HT-29 (cell line): Measurements from ENCODE around the gene TCF15. TPM values are rescaled to one million over a fixed set of nuclear protein-coding genes. Genes with fewer than 3 reads are reported as not detected.

Experiments
- DNase-seq: peaks from one replicate; pipeline ENCODE4 v3.0.0-alpha.2; 2015; ENCODE audit warnings: low spot score
- total RNA-seq: library from RNA; depleted of rRNA; stranded (reverse); fragments of >200 nt; shearing (Covaris generic); gene quantifications from 2 replicates; pipeline ENCODE4 v1.2.3, GENCODE V29; 2014; rRNA removed

The TCF15 gene, protein sequence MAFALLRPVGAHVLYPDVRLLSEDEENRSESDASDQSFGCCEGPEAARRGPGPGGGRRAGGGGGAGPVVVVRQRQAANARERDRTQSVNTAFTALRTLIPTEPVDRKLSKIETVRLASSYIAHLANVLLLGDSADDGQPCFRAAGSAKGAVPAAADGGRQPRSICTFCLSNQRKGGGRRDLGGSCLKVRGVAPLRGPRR
- total RNA-seq: not detected in 2 replicates

GRCh38 chr20:610130-611046 lies at the start of gene TCF15:
Gene TCF15 (minus strand): TSS chr20:610309. CDS start chr20:610237, 72 bp downstream.
- no peak for DNase-seq

DNA sequence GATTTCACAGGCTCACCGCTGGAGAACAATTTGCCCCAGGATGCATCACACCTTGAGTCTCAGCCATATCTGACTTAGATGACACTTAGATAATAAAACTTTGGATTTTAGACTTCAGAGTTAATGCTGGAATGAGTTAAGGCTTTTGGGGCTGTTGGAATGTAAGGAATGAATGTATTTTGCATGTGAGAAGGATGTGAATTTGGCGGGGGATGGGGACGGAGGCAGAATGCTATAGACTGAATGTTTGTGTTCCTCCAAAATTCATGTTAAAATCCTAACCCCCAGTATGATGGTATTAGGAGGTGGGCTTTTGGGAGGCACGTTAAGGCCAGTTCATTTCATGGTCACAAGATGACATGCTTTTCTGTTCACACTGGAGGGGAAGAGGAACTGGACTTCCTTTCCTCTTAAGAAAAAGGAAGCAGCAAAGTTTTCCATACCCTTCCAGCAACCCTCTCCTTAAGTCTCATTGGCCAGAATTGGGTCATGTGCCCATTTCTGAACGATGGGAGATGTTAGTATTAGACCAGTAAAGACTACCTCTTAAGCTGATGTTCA lies 48.7 kb upstream of the TCF15 start:
- no peak for DNase-seq

DNA sequence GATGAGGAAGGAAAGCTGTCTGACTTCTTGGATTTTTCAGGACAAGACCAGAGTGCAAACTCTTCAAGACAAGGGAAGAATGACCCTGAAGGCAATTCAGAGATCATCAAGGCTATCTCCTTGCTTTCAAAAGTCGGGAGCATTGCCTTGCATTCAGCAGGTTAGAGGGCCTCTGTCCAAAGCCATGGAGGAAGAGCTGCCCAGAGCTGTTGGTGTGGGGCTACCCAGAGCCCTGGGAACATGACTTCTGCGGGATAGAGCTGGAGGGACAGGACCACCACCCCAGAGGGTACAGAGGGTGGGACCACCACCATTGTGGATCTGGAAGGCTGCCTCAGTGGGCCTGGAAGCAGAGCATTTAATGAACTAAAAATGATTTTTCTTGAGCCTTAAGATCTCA lies 48.1 kb upstream of the TCF15 start:
- no peak for DNase-seq

DNA sequence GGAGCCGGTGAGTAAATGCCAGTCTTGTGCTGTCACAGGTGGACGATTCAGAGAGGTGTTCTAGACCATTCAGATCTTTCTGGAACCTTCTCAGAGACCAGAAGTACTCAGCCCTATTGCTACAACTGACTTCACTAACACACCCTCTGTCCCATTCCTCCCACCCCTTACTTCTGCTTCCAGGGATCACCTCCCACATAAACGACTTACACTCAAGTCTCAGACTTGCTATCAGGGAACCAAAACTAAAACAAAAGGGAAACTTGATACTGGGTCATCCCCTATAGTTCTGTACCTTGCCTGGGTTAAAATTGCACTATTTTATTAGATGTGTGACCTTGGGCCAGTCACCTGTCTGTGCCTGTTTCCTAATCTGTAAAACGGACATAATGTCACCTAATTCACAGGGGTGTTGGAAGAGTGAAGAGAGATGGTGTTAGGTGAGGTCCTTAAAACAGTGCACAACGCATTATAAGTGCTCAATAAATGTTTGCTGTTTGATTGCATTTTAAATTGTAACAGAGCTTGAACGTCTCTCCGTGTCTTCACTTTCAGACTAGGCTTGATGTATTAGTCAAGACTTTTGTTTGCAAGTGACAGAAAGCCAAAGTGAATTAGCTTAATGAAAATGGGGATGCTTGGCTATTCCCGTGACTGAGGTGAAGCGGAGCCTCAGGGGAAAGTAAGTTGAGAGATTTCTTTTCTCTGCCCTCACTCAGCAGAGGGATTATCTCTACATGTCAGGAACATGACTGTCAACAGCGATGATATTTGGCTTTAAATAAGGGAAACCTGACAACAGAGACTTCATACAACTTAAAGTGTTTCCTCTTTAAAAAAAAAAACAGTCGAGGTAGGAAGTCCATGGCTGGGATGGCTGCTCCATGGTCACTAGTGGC lies 45.9 kb upstream of the TCF15 start:
- no peak for DNase-seq

DNA sequence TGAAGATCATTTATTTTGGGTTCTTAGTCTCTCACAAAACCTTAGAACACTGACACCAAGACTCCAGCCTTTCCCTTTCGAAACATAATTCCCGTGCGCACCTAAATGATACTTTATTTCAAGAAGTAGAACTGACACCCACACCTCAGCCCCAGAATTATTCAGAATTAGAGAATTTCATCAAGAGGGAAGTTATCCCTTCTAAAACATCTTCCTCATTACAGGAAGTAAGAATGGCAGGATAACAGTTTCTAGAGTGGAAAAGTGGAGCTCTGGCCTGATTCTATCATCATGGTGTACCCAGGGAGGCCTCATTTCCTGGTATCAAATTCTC lies 44.3 kb upstream of the TCF15 start:
- no peak for DNase-seq

DNA sequence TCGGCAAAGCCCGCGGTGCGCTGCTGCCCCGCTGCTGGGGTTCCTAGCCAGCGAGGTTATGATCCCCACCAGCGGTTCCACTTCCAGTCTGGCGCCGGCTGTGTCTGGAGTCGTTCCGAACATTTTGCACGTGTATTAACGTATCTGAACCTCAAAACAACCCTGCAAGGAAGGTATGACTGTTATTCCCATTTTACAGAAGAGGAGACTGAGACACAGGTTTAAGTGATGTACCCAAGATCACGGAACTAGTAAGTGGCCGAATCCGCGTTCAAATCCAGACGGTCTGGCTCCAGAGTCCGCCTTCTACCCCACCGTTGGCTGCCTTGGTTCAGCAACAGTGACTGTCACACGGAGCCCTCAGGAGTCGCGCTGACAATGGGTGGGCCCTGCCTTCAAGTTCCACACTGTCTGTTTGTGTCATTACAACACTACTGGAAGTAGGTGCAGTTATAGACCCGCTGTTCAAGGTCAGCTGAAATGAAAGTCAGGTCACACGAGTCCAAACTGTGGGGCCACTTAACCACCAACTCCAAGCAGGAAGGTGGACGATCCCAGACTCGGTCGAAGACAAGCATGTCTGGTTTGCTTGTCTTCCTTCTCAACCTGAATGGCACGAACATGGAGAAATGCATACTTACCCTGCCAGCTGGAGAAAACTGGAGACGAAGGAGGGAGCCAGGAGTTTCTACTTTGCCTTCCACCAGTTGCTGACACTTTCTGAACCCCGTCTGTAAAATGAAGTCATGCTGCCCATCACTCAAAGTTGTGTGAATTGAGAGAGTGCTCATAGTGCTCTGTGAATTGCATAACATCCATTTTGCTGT lies 43.7 kb upstream of the TCF15 start:
- no peak for DNase-seq

DNA sequence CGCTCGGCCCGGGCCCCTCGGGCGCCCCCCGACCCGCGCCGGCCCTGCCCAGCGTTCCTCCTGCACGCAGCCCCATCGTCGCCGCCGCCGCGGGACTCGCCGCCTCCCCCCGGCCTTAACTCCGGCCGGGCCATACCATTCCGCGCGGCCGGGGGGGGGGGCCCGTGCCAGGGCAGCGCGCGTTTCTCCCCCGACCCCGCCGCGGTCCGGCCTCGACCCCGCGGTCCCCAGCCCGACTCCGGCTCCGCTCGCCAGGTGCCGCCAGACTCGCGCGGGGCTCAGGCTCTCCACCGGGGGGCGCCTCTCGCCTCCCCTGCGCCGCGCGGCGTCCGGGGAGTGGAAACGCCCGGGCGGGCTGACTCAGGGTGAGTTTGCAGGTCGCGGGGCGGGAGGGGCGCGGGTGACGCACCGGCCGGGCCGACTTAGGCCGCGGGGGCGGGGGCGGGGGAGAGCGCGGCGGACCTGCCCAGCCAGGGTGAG lies 43.0 kb upstream of the TCF15 start, which contains the start of gene SRXN1:
Gene SRXN1 (minus strand): TSS at position 91 of the 480 bp plus-strand sequence. CDS start 15 bp downstream, at position 76.
- peak; percentile 85 for DNase-seq

DNA sequence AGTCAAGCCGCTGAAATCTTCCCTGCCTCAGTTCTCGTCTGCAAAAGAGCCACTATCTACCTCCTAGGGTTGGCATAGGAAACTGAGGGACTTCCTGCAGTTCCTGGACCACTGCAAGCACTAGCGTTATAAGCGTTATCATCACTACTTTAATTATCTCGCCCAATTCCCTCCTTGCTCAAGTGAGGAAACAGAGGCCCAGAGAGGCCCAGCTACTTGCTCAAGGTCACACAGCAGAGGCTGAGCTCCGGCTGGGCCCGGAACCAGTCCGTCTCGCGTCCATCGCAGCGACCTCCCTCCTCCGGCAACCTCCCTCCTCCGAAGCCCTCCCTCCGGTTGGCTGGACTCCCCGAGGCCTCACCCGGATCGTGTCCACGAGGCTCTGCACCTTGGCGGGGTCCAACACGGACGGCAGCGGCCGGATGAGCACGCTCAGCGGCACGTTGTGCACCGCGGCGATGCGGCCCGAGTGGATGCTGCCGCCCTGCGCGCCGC lies 42.6 kb upstream of the TCF15 start:
- peak; percentile 38 for DNase-seq

GRCh38 chr20:651713-652614 lies 41.9 kb upstream of the TCF15 start:
- peak; percentile 33 for DNase-seq

GRCh38 chr20:650954-651353 lies 40.8 kb upstream of the TCF15 start:
- DNase-seq: no peak

DNA sequence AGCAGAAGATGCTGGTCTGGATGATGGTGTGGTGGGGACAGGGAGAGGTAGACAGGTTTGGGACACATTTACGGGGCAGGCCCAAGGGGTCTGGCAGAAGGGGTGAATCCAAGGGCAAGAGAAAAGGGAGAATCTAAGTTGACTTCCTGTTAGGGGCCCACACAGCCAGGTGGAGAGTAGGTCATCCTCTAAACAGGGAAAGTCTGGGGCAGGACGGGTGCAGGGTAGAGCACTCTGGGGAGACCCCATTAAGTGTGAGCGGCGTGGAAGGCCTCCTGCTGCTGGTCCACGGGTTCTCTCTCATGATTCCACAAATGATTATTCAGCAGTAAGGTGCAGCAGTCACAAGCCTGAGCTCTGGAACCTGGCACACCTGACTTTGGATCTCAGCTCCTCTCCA lies 40.2 kb upstream of the TCF15 start:
- no peak for DNase-seq

GRCh38 chr20:647479-648019 lies 37.4 kb upstream of the TCF15 start:
- no peak for DNase-seq

DNA sequence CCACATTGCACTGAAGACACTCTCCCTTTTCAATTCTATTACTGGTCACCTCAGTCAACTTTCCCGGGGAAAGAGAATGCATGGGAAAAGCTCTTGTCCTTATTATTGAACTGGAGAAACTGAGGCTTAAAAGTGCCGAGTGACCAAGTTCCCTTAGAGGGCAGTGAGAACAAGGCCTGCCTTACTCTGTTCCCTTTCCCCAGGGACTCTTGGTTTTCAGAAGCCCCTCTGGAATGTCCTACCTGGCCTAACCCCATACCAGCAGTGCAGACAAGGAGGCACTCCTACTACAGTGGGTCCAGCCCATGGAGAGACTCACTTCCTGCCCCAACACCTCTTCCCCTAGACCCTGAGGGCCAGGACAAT lies 36.7 kb upstream of the TCF15 start:
- DNase-seq: no peak

DNA sequence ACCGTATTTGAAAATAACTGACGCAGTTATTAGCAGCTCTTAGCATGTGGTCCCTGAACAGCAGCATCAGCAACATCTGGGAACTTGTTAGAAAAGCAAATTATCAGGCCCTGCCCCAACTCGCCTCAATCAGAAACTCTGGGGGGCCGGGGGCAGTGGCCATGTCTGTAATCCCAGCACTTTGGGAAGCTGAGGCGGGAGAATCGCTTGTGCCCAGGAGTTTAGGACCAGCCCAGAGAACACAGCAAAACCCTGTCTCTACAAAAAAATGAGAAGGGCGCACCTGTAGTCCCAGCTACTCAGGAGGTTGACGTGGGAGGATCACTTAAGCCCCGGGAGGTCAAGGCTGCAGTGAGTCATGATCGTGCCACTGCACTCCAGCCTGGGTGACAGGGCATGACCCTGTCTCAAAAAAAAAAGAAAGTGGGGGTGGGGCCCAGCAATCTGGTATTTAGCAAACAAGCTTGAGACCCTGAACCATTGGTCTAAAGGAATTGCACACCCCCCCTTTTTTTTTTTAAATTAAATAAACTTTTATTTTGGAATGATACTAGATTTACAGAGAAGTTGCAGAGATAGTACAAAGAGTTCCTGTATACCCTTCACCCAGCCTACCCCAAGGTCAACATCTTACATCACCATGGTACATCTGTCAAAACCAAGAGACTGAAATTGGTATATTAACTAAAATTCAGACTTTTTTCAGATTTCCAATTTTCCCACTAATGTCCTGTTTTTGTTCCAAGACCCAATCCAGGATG lies 36.2 kb upstream of the TCF15 start:
- DNase-seq: no peak

DNA sequence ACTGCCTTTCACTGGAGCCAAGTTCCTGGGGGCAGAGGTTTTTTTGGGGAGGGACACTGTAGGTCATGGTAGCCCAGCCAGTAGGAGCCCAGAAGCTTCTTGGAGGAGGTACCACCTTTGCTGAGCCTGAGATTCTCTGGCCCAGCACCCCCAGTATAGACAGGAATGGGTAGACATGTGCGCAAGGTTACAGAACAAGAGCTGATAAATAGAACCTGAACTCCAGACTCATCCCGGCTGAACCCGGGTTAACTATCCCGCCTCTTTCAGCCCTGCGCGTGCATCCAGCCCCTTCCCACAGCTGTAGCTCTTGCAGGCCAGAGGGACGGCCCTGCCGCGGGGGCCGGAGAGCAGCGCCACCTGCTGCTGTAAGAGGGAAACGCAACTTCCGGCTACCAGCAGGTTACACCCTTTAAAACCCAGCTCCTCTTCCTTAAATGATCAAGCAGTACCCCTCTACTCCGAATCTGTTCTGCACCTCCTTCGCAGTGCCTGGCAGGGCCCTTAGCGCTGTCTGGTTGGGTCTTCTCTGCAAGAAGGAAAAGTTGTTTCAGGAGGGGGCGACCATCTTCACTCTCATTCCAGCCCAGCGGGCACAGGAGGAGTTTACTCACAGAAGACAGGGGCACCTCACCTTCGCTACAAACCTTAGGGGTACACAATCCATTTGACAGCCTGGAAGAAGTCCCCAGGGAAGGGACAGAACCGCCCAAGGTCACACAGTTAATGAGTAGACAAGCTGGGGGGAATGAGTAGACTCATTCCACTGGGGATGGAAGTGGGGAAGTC lies 35.4 kb upstream of the TCF15 start:
- DNase-seq: peak; percentile 75

- no peak for DNase-seq
These were observed 34.7 kb upstream of the TCF15 start for GRCh38 chr20:644692-645317.
